ENCODE data around the gene PGR.
"Not testable (repeated sequence)": the region's sequence is repeated elsewhere in the genome, so short reads cannot be mapped to it uniquely, and the experiment has no call there.

PGR gene

DNA sequence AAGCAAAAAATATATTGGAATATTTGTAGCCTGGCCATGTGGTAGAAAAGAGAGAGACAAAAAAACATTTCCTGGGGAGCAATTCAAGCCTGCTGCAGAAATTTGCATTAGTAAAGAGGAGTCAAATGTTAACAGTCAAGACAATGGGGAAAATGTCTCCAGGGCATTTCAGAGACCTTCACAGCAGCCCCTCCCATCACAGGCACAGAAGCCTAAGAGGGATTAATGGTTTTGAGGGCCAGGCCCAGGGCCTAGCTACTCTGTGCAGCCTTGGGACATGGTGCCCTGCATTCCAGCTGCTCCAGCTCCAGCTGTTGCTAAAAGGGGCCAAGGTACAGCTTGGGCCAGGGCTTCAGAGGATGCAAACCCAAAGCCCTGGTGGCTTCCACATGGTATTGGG is 46.8 kb downstream of the PGR start:
- no peak for DNase-seq (ENCODE audit: low read depth)

- no peak for DNase-seq (ENCODE audit: low read depth)
Measured at GRCh38 chr11:101063706-101064105, 65.9 kb downstream of the PGR start.

DNA sequence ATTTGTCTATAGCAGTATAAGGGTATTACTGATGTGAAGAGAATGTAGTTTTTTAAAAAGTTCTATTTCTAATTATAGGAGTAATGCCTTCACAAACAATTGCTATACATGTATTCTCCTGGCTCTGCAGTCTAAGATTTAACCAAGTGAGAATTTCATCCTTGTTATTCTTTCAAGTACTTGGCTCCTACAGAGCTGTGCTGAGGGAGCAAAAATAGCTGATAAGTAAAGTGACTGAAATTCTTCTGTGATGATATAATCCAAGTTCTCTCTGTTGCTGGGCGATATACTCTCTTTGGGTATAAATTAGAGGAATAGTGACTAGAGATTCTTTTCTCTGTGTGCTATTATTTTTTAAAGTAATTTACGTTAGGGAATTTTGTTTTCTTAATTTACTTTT is 68.0 kb downstream of the PGR start:
- no peak for DNase-seq (ENCODE audit: low read depth)

DNA sequence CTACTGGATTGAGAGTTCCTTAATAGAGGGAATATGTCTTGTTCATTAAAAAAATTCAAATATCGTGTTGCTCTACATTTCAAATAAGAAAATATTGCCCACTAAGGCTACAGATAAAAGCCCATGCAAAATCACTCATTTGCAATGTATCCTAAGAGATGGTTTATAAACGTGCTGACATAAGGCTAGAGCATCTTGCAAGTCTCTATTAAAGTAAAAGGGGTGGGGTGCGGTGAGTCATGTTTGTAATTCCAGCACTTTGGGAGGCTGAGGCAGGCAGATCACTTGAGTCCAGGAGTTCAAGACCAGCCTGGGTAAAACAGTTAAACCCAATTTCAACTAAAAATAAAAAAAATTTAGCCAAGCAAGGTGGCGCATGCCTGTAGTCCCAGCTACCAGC is 70.3 kb downstream of the PGR start:
- DNase-seq (ENCODE audit: low read depth): no peak

GRCh38 chr11:101053492-101053891 is 76.1 kb downstream of the PGR start:
- no peak for DNase-seq (ENCODE audit: low read depth)

DNA sequence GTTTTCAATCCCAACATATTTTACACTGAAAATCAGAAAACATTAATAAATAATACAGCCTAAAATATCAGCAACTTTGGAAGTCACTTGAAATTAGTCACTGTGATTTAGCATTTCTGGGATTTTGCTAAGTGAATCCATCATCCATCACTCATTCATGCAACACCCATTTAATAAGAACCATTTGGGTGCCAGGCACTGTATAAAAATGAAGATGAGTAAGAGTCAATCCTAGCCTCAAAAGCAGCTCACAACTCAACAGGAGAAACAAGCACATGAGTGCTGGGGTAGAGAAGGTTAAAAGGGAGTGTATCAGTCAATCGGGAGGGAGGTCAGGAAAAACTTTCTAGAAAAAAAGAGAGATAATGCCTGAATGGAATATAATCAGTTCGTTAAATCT is 77.9 kb downstream of the PGR start:
- no peak for DNase-seq (ENCODE audit: low read depth)

GRCh38 chr11:101049813-101050212 is 79.8 kb downstream of the PGR start:
- no peak for DNase-seq (ENCODE audit: low read depth)

DNA sequence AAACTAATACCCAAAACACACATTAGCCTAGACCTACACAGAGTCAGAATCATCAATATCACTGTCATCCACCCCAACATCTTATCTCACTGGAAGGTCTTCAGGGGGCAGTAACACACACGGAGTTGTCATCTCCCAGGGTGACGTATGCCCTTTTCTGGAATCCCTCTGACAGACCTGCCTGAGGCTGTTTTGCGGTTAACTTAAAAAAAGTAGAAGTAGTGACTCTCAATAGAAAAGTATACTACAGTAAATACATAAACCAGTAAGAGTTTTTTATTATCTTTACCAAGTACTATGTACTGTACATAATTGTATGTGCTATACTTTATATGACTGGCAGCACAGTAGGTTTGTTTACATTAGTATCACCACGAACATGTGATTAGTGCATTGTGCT is 80.5 kb downstream of the PGR start:
- DNase-seq (ENCODE audit: low read depth): peak; percentile 72

- no peak for DNase-seq (ENCODE audit: low read depth)
Measured at GRCh38 chr11:101048479-101048878, 81.1 kb downstream of the PGR start.

- no peak for DNase-seq (ENCODE audit: low read depth)
Measured at GRCh38 chr11:101046947-101047346, 82.7 kb downstream of the PGR start.

- DNase-seq (ENCODE audit: low read depth): no peak
Measured at GRCh38 chr11:101045415-101045814, 84.2 kb downstream of the PGR start.

- DNase-seq (ENCODE audit: low read depth): no peak
Measured at GRCh38 chr11:101043940-101044339, 85.7 kb downstream of the PGR start.

DNA sequence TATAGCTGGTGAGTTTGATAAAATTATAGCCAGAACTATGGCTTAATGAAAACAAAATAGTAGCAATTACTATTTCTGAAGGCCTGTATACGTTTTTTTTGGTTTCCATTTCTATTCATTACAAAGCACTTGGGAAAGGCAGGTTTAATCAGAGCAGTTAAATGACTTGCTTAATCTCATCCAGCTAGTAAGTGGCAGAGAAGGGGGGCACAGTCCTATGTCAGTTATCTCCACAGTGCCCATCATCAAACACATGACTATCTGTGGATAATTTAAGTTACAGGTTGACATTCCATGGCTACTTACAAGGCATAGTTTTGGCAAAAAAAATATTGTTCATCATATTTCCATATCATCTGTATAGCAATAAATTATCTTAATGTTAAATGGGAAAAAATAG is 93.7 kb downstream of the PGR start:
- DNase-seq (ENCODE audit: low read depth): no peak

GRCh38 chr11:101034076-101034475 is 95.5 kb downstream of the PGR start:
- no peak for DNase-seq (ENCODE audit: low read depth)

DNA sequence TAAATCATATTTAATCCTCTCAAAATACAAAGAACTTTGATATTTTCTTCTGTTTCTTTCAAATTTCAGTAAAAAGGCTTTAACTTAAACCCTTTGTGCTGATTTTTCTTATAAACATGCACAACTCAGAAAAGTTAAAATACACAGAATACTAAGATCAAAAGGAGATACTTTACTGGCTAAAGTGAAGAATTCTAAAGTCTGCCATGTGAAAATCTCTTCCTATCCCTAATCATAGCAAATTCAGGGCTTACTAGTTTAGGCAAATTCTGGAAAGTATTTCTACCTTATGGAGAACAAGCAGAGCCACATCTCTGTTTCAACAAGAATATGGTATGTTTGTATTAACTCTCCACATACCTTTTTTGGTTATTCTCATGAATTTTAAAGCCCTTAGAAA is 96.6 kb downstream of the PGR start:
- DNase-seq (ENCODE audit: low read depth): no peak

DNA sequence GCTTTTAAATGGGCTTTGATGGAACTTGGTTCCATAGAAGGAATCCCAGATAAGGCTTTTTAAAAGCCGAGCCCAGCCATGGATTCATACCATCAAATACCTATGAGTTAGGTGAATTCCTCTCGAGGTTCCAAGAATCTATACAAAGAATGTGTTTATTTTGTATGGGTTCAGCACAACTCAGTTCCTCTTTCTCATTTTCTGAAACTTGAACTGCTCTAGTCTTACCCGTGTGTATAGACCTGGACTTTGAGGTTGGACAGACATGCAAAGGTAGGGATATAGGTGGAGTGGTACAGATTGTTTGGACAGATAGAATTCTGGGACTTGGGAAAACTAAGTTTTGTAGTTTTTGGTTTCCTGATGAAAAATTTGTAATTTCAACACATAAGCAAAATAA is 97.9 kb downstream of the PGR start:
- no peak for DNase-seq (ENCODE audit: low read depth)

DNA sequence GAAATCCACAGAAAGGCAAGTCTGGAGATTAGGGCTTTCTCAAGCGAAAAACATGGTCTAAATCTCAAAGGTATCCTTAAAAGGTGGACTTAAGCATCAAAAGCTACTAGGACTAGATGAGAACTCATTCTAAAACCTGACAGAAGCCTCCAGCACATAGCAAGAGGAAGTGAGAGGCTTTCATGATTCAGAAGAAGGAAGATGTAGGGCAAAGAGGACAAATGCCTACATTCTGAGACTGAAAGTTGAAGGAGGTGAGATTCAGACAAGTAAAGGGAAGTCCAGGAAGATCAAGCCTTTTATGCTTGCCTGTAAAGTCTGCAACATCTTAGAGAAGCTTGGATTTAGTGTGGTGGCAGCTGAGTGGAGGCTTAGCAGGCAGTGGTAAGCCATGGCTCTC is 98.9 kb downstream of the PGR start:
- no peak for DNase-seq (ENCODE audit: low read depth)

GRCh38 chr11:101030015-101030414 is 99.6 kb downstream of the PGR start:
- no peak for DNase-seq (ENCODE audit: low read depth)

DNA sequence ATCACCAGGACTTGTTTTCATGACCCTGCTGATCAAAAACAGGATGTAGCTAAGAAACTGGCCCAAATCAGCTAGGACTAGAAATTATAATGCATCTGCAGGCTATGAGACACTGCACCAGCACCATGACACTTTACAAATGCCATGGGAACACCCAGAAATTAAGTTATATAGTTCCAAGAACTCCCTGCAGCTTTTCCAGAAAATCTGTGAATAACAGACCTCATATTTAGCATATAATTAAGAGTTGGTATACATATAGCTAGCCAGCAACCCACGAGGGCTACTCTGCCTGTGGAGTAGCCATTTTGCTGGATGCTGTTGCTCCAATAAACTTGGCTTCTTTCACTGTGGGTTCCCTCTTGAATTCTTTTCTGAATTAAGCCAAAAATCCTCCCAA is 101.0 kb downstream of the PGR start:
- DNase-seq (ENCODE audit: low read depth): no peak

GRCh38 chr11:101022256-101022655 is 107.4 kb downstream of the PGR start:
- no peak for DNase-seq (ENCODE audit: low read depth)

DNA sequence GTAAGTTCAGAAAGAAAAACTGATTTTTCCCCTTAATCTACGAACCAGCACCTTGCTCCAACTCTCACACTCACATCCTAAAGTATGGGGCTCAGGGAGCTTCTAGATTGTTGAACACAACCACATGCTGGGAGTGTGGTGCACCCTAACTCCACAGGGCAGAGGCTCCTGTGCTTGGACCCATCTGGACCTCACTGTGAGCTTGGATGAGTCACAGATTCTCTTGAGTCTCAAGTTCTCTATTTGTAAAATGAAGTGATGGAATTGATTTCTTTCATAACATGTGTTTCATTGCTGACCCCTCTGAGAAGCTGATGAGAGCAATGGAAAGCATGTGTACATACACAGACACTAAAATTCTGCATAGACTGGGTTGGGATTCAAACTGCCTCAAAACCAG is 109.7 kb downstream of the PGR start:
- no peak for DNase-seq (ENCODE audit: low read depth)

- DNase-seq (ENCODE audit: low read depth): no peak
Measured at GRCh38 chr11:101014600-101015285, 114.9 kb downstream of the PGR start.

GRCh38 chr11:101013702-101014101 is 115.9 kb downstream of the PGR start:
- DNase-seq (ENCODE audit: low read depth): not testable (repeated sequence)

DNA sequence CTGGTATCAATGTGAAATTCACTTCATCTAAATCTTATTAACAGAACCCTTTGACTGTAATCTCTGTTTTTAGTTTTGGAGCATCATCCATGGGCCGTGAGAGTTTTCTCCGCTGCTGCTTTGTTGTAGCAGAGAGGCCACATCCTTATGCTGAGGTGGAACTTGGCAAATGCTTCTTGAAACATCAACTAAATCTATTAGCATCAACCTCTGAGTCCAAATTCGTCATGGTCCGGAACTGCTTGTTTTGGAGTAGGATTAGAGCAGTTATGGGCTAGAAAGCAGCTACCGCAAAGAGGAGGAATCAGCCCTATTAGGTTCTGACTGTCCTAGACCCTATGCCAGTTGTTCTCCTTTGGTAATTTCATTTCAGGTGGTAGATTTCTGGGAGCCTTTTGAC is 117.7 kb downstream of the PGR start:
- no peak for DNase-seq (ENCODE audit: low read depth)

GRCh38 chr11:101010899-101011298 is 118.7 kb downstream of the PGR start:
- DNase-seq (ENCODE audit: low read depth): peak; percentile 53
